SK-N-SH (cell line): ENCODE measurements around the gene HSPA12A. TPM values are rescaled to one million over a fixed set of nuclear protein-coding genes. Genes with fewer than 3 reads are reported as not detected.

ENCODE experiments used
- CTCF ChIA-PET: fragments of 300-600, 350-600 bp; formaldehyde crosslinking; extraction: SDS; loops from one replicate; lab custom pipeline; 2021; lab: Yijun Ruan, JAX
- POLR2A ChIA-PET: fragments of 350-600 bp; sonication (Branson Sonifier 250); formaldehyde crosslinking; extraction: SDS; loops from one replicate; lab custom pipeline; 2020; ENCODE audit warnings: antibody characterized with exemption, inconsistent platforms; lab: Yijun Ruan, JAX
- DNase-seq: peaks from one replicate; pipeline ENCODE4 v3.0.0; 2012
- H2AFZ ChIP-seq: fragments of 200-600 bp; sonication (generic); 2 replicates; pipeline ENCODE4 v1.8.1; 2016; ENCODE audit warnings: antibody characterized with exemption, mild to moderate bottlenecking, low read depth
- H3F3A ChIP-seq: fragments of 200-600 bp; sonication (generic); replicated peaks from 2 replicates; pipeline ENCODE3; 2016; ENCODE audit warnings: antibody characterized with exemption, mild to moderate bottlenecking; ENCODE audit not compliant: insufficient read depth
- H3K27ac ChIP-seq, 2 experiments: fragments of 200-500 bp in 1 of 2; fragments of 200-600 bp in 1 of 2; sonication (Bioruptor generic) in 1 of 2; sonication (generic), shearing (Covaris generic) in 1 of 2; 2 replicates each; pipeline versions ENCODE4 v1.5.1 to v1.6.1; 2014 to 2016; ENCODE audit warnings: low read depth in 2 of 2, inconsistent platforms in 1 of 2, low read length in 1 of 2, mild to moderate bottlenecking in 1 of 2, mixed read lengths in 1 of 2
- H3K27me3 ChIP-seq: fragments of 200-600 bp; sonication (generic), shearing (Covaris generic); 2 replicates; pipeline ENCODE4 v1.6.1; 2016; ENCODE audit warnings: mixed run types; ENCODE audit not compliant: insufficient read depth
- H3K36me3 ChIP-seq, 2 experiments: fragments of 200-500 bp in 1 of 2; fragments of 200-600 bp in 1 of 2; sonication (Bioruptor generic) in 1 of 2; sonication (generic) in 1 of 2; replicated peaks in 1 of 2; 2 replicates each; pipeline versions ENCODE3 to v1.5.1; 2014 to 2016; ENCODE audit warnings: low read length in 1 of 2, mild to moderate bottlenecking in 1 of 2; ENCODE audit not compliant: insufficient read depth in 2 of 2, control insufficient read depth in 1 of 2
- H3K4me1 ChIP-seq, 2 experiments: fragments of 200-500 bp in 1 of 2; fragments of 200-600 bp in 1 of 2; sonication (Bioruptor generic) in 1 of 2; sonication (generic), shearing (Covaris generic) in 1 of 2; 2 replicates each; pipeline versions ENCODE4 v1.5.1 to v1.6.1; 2014 to 2016; ENCODE audit warnings: low read depth in 1 of 2, low read length in 1 of 2, mixed run types in 1 of 2; ENCODE audit not compliant: insufficient read depth in 2 of 2, control insufficient read depth in 1 of 2
- H3K4me2 ChIP-seq: fragments of 200-600 bp; sonication (generic), shearing (Covaris generic); 2 replicates; pipeline ENCODE4 v1.6.1; 2017; ENCODE audit warnings: mixed run types
- H3K4me3 ChIP-seq, 2 experiments: fragments of 200-500 bp in 1 of 2; fragments of 200-600 bp in 1 of 2; sonication (Bioruptor generic) in 1 of 2; sonication (generic), shearing (Covaris generic) in 1 of 2; 2 replicates each; pipeline versions ENCODE4 v1.5.1 to v1.8.1; 2014 to 2016; ENCODE audit warnings: low read depth in 2 of 2, inconsistent platforms in 1 of 2, low read length in 1 of 2, mild to moderate bottlenecking in 1 of 2, mixed read lengths in 1 of 2, moderate library complexity in 1 of 2
- H3K79me2 ChIP-seq: fragments of 200-600 bp; sonication (generic); 2 replicates; pipeline ENCODE4 v1.8.1; 2017; ENCODE audit warnings: mild to moderate bottlenecking; ENCODE audit not compliant: insufficient read depth
- H3K9ac ChIP-seq: fragments of 200-600 bp; sonication (generic); 2 replicates; pipeline ENCODE4 v1.6.1; 2017; ENCODE audit warnings: mixed run types
- H3K9me2 ChIP-seq: fragments of 200-600 bp; sonication (generic); 2 replicates; pipeline ENCODE4 v1.6.1; 2017; ENCODE audit warnings: mixed run types
- H3K9me3 ChIP-seq: fragments of 200-600 bp; sonication (generic); 2 replicates; pipeline ENCODE4 v1.6.1; 2017; ENCODE audit warnings: mixed run types, mild to moderate bottlenecking, moderate library complexity
- H4K20me1 ChIP-seq: fragments of 200-600 bp; sonication (generic); 2 replicates; pipeline ENCODE4 v1.6.1; 2017; ENCODE audit warnings: mild to moderate bottlenecking, mixed run types; ENCODE audit not compliant: insufficient read depth
- EP300 ChIP-seq, 2 experiments: IDR thresholded peaks; 2 replicates each; pipeline versions ENCODE4 v1.4.0 to v1.6.1; 2012; ENCODE audit warnings: borderline replicate concordance in 1 of 2, low read depth in 1 of 2, low read length in 1 of 2
- FOXM1 ChIP-seq: IDR thresholded peaks from 2 replicates; pipeline ENCODE4 v1.4.0; 2012; ENCODE audit warnings: low read depth, mild to moderate bottlenecking
- JUND ChIP-seq: IDR thresholded peaks from 2 replicates; pipeline ENCODE4 v1.4.0; 2012
- MEF2A ChIP-seq: IDR thresholded peaks from 2 replicates; pipeline ENCODE4 v1.4.0; 2012; ENCODE audit warnings: low read depth, borderline replicate concordance
- NFIC ChIP-seq: IDR thresholded peaks from 2 replicates; pipeline ENCODE4 v1.4.0; 2012; ENCODE audit warnings: borderline replicate concordance
- NRF1 ChIP-seq: IDR thresholded peaks from 2 replicates; pipeline ENCODE4 v1.6.1; 2012; ENCODE audit warnings: low read depth, mild to moderate bottlenecking, low read length
- PBX3 ChIP-seq: IDR thresholded peaks from 2 replicates; pipeline ENCODE4; 2012
- RFX5 ChIP-seq: IDR thresholded peaks from 2 replicates; pipeline ENCODE4 v1.6.1; 2012; ENCODE audit warnings: mild to moderate bottlenecking, improper control_type of control experiment, low read length
- SIN3A ChIP-seq: IDR thresholded peaks from 2 replicates; pipeline ENCODE4 v1.6.1; 2012; ENCODE audit warnings: low read depth, mild to moderate bottlenecking, low read length, moderate library complexity, borderline replicate concordance
- SMC3 ChIP-seq: IDR thresholded peaks from 2 replicates; pipeline ENCODE4 v1.6.1; 2012; ENCODE audit warnings: low read depth, low read length, improper control_type of control experiment
- TAF1 ChIP-seq: IDR thresholded peaks from 2 replicates; pipeline ENCODE4 v1.6.1; 2012; ENCODE audit warnings: low read depth, mild to moderate bottlenecking, low read length, moderate library complexity, borderline replicate concordance
- TEAD4 ChIP-seq: IDR thresholded peaks from 2 replicates; pipeline ENCODE4 v1.4.0; 2012; ENCODE audit warnings: mild to moderate bottlenecking, borderline replicate concordance; ENCODE audit not compliant: insufficient read depth
- WGBS: methylation state at CpG from one replicate; pipeline ENCODE4 v1.1.6; 2017; ENCODE audit warnings: low lambda C conversion rate; 5-methylcytosine and 5-hydroxymethylcytosine counted together
- polyA plus RNA-seq, 3 experiments: library from polyadenylated mRNA; depleted of rRNA; stranded (reverse); fragments of >200 nt; gene quantifications; 2 replicates each; pipeline ENCODE4 v1.2.3, GENCODE V29; 2012
- TF ChIP-seq, protein P1 (sequence below): IDR thresholded peaks from 2 replicates; pipeline ENCODE4 v1.4.0; 2012; ENCODE audit warnings: low read depth, borderline replicate concordance
- TF ChIP-seq, protein P2 (sequence below): fragments of 150-350 bp; IDR thresholded peaks from 2 replicates; pipeline ENCODE4 v1.6.1; 2016; ENCODE audit warnings: mild to moderate bottlenecking, low read depth, low read length

HSPA12A gene
- polyA plus RNA-seq, 1 of the 3 experiments (the other 2 are of a cell fraction), result 2.9 TPM

DNA sequence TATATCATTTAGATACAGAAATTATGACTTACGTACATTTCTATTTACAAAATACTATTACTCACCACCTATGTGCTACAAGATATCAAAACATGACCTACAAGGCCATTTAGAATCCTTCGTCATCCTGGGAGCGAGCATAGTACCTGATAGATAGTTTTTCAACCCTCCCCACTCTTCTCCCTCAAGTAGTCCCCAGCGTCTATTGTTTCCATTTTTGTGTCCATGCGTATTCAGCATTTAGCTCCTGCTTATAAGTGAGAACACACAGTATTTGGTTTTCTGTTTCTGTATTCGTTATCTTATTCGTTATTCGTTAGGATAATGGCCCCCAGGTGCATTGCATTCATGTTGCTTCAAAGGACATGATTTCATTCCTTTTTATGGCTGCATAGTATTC lies 93.5 kb downstream of the HSPA12A start:
- CTCF ChIA-PET, result interaction anchor here (0.9 to 1.2 kb wide), 2 partner anchors 21 to 526 kb away, joined by 3 to 4 read pairs; no protein-coding TSS in a partner anchor
- no peak overlapping the region for H2AFZ ChIP-seq
- POLR2A ChIA-PET, result no interaction called here
- no peak for DNase-seq
- no peaks in the 10 kb centered on the region for H3K79me2 ChIP-seq
- no peaks in the 10 kb centered on the region for H4K20me1 ChIP-seq
- H3K9me3 ChIP-seq, result no peaks in the 10 kb centered on the region
- H3K4me3 ChIP-seq, result no peak overlapping the region
- H3K27me3 ChIP-seq, result no peaks in the 10 kb centered on the region; the same call in 1 of the 2 replicates
- H3K27ac ChIP-seq, result no peak overlapping the region
- H3K4me1 ChIP-seq, result no peaks in the 10 kb centered on the region
- H3F3A ChIP-seq, result no peaks in the 10 kb centered on the region
- H3K9me2 ChIP-seq, result no peaks in the 10 kb centered on the region
- no peak for TF ChIP-seq NFIC
- no peak for TF ChIP-seq JUND
- TF ChIP-seq PBX3, result no peak
- no peak for TF ChIP-seq TAF1
- no peak for TF ChIP-seq EP300 (IDR thresholded peaks at IDR 0.05; ENCODE audit: borderline replicate concordance in 1 of 2, low read depth in 1 of 2, low read length in 1 of 2)
- no peak for TF ChIP-seq SIN3A
- no peak for TF ChIP-seq MEF2A
- no peak for TF ChIP-seq NRF1
- no peak for TF ChIP-seq FOXM1
- no peak overlapping the region for H3K4me2 ChIP-seq
- WGBS, result 42% methylated on average over 8 of the region's 8 CpGs
- no peak overlapping the region for H3K9ac ChIP-seq
- no peaks in the 10 kb centered on the region for H3K36me3 ChIP-seq

GRCh38 chr10:116646502-116646901 lies 95.9 kb downstream of the HSPA12A start:
- CTCF ChIA-PET, result interaction anchor here (1.0 to 3.1 kb wide), 4 partner anchors 8 to 529 kb away, joined by 3 to 12 read pairs (median 6); no protein-coding TSS in a partner anchor
- Histone ChIP-seq H3K27ac (no peak overlapping the region), H3K9me2 (no peaks in the 10 kb centered on the region), H2AFZ (no peak overlapping the region), H3K27me3 (no peaks in the 10 kb centered on the region; the same call in 1 of the 2 replicates), H3K4me1 (no peaks in the 10 kb centered on the region), H3K4me3 (no peak overlapping the region), H4K20me1 (no peaks in the 10 kb centered on the region), H3K36me3 (no peaks in the 10 kb centered on the region), H3K9me3 (no peaks in the 10 kb centered on the region), H3K9ac (no peak overlapping the region), H3F3A (no peaks in the 10 kb centered on the region), H3K79me2 (no peaks in the 10 kb centered on the region), H3K4me2 (no peak overlapping the region)
- no peak for DNase-seq
- no peak for TF ChIP-seq TEAD4
- TF ChIP-seq, protein P1, sequence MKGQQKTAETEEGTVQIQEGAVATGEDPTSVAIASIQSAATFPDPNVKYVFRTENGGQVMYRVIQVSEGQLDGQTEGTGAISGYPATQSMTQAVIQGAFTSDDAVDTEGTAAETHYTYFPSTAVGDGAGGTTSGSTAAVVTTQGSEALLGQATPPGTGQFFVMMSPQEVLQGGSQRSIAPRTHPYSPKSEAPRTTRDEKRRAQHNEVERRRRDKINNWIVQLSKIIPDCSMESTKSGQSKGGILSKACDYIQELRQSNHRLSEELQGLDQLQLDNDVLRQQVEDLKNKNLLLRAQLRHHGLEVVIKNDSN, result no peak
- no peak for TF ChIP-seq SMC3
- TF ChIP-seq FOXM1, result no peak
- TF ChIP-seq, protein P2, sequence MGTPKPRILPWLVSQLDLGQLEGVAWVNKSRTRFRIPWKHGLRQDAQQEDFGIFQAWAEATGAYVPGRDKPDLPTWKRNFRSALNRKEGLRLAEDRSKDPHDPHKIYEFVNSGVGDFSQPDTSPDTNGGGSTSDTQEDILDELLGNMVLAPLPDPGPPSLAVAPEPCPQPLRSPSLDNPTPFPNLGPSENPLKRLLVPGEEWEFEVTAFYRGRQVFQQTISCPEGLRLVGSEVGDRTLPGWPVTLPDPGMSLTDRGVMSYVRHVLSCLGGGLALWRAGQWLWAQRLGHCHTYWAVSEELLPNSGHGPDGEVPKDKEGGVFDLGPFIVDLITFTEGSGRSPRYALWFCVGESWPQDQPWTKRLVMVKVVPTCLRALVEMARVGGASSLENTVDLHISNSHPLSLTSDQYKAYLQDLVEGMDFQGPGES, result no peak
- no peak for TF ChIP-seq RFX5
- POLR2A ChIA-PET, result no interaction called here
- WGBS, result 87% methylated on average over 3 of the region's 5 CpGs
